Calu3 (cell line): Measurements from ENCODE around the gene CLTCL1. TPM values are rescaled to one million over a fixed set of nuclear protein-coding genes. Genes with fewer than 3 reads are reported as not detected.

Source experiments
- BruUV-seq: library from RNA; stranded (reverse); fragments of 400-500 nt; replicated peaks from 2 replicates; lab custom pipeline; 2021; lab: Mats Ljungman, UMichigan
- CTCF ChIA-PET: fragments of 300-600 bp; sonication (Branson Sonifier 250); formaldehyde crosslinking; loops from one replicate; lab custom pipeline; 2022; ENCODE audit warnings: antibody characterized with exemption; lab: Charles Lee
- DNase-seq: peaks from one replicate; pipeline ENCODE4 v3.0.0; 2022
- H3K27ac Mint-ChIP-seq: one replicate; pipeline ENCODE4 v1.8.0; 2022; ENCODE audit warnings: mixed read lengths; ENCODE audit not compliant: unreplicated experiment
- H3K27me3 Mint-ChIP-seq: one replicate; pipeline ENCODE4 v1.8.0; 2022; ENCODE audit warnings: mixed read lengths; ENCODE audit not compliant: unreplicated experiment
- H3K36me3 Mint-ChIP-seq: one replicate; pipeline ENCODE4 v1.8.0; 2022; ENCODE audit warnings: mild to moderate bottlenecking, moderate library complexity, mixed read lengths; ENCODE audit not compliant: insufficient read depth, unreplicated experiment
- H3K4me1 Mint-ChIP-seq: one replicate; pipeline ENCODE4 v1.8.0; 2022; ENCODE audit warnings: mild to moderate bottlenecking, low read depth, mixed read lengths; ENCODE audit not compliant: unreplicated experiment
- H3K4me3 Mint-ChIP-seq: one replicate; pipeline ENCODE4 v1.8.0; 2022; ENCODE audit warnings: mild to moderate bottlenecking, low read depth, moderate library complexity, mixed read lengths; ENCODE audit not compliant: unreplicated experiment
- H3K9me3 Mint-ChIP-seq: one replicate; pipeline ENCODE4 v1.8.0; 2022; ENCODE audit warnings: low read depth, mixed read lengths; ENCODE audit not compliant: unreplicated experiment
- CTCF ChIP-seq: fragments of 200-600 bp; IDR thresholded peaks from one replicate; pipeline ENCODE4 v1.8.0; 2022; ENCODE audit warnings: antibody characterized with exemption; ENCODE audit not compliant: unreplicated experiment
- intact Hi-C: fragments of 100-400 bp; cut with micrococcal nuclease; formaldehyde crosslinking; loops from one replicate; pipeline ENCODE4 v1.10.0; 2022; ENCODE audit not compliant: unreplicated experiment
- total RNA-seq: library from RNA; stranded (reverse); gene quantifications from 2 replicates; pipeline ENCODE4 v1.2.3, GENCODE V29; 2022

The CLTCL1 gene
- total RNA-seq, 1 experiment from 2014 or later: 2.9 TPM

DNA sequence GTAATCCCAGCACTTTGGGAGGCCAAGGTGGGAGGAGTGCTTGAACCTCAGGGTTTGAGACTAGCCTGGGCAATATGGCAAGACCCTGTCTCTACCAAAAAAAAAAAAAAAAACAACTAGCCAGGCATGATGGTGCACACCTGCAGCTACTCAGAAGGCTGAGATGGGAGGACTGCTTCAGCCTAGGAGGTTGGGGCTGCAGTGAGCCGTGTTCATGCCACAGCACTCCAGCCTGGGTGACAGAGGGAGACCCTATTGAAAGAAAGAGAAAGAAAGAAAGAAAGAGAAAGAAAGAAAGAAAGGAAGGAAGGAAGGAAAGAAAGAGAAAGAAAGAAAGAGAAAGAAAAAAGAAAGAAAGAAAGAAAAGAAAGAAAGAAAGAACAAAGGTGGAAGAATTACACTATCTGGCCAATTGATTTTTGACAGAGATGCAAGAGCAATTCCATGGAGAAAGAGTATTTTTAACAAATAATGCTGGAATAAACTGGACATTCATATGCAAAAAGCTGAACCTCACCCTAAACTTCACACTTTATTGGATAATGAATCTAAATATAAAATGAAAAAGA, 79.1 kb downstream of the CLTCL1 start:
- H3K36me3 Mint-ChIP-seq: no peaks in the 10 kb centered on the region
- no peak for TF ChIP-seq CTCF
- intact Hi-C loops: no loop called here
- H3K27me3 Mint-ChIP-seq: peaks cover 11% of the 10 kb centered on the region
- no peaks in the 10 kb centered on the region for H3K9me3 Mint-ChIP-seq
- H3K4me1 Mint-ChIP-seq: no peaks in the 10 kb centered on the region
- DNase-seq: no peak
- no peak overlapping the region for H3K4me3 Mint-ChIP-seq
- BruUV-seq: no TSS peak
- CTCF ChIA-PET: no interaction called here
- no peak overlapping the region for H3K27ac Mint-ChIP-seq

DNA sequence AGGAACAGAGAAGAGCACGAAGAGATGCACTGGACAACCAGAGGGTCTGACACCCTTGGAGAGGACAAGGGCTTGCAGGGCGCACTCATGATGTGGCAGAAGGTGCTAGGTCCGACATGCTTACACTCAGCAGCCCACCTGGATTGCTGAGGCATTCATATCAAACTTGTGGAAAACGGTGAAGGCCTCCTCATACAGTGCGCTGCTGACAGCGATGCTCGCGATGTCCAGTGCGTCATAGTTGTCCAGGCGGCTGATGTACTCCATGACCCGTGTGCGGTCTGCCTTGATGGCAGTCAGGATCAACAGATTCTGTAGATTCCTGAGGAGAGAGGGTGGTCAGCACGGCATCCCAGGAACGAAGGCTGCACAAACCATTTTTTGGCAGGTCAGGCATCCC, 81.3 kb downstream of the CLTCL1 start:
- TF ChIP-seq CTCF: no peak
- intact Hi-C loops: no loop called here
- H3K27me3 Mint-ChIP-seq: peaks cover 11% of the 10 kb centered on the region
- CTCF ChIA-PET: no interaction called here
- no peak for DNase-seq
- no peaks in the 10 kb centered on the region for H3K4me1 Mint-ChIP-seq
- no peaks in the 10 kb centered on the region for H3K36me3 Mint-ChIP-seq
- no peak overlapping the region for H3K27ac Mint-ChIP-seq
- no peak overlapping the region for H3K4me3 Mint-ChIP-seq
- BruUV-seq: no TSS peak
- no peaks in the 10 kb centered on the region for H3K9me3 Mint-ChIP-seq

- TF ChIP-seq CTCF: no peak
- no peak overlapping the region for H3K27ac Mint-ChIP-seq
- no peak for DNase-seq
- intact Hi-C loops: no loop called here
- H3K4me3 Mint-ChIP-seq: no peak overlapping the region
- peaks cover 24% of the 10 kb centered on the region for H3K27me3 Mint-ChIP-seq
- CTCF ChIA-PET: no interaction called here
- BruUV-seq: no TSS peak
- no peaks in the 10 kb centered on the region for H3K36me3 Mint-ChIP-seq
- H3K9me3 Mint-ChIP-seq: no peaks in the 10 kb centered on the region
- no peaks in the 10 kb centered on the region for H3K4me1 Mint-ChIP-seq
Observed at GRCh38 chr22:19208287-19208847, 83.2 kb downstream of the CLTCL1 start.

GRCh38 chr22:19207884-19208283, 83.6 kb downstream of the CLTCL1 start:
- CTCF ChIA-PET: no interaction called here
- no TSS peak for BruUV-seq
- no peak for DNase-seq

More at GRCh38 chr22:19207884-19208283, 83.6 kb downstream of the CLTCL1 start:
- Mint-ChIP-seq H3K9me3 (no peaks in the 10 kb centered on the region), H3K4me1 (no peaks in the 10 kb centered on the region), H3K4me3 (no peak overlapping the region), H3K27me3 (peaks cover 28% of the 10 kb centered on the region), H3K27ac (no peak overlapping the region), H3K36me3 (no peaks in the 10 kb centered on the region)
- intact Hi-C loops: no loop called here
- no peak for TF ChIP-seq CTCF
